ENCODE measurements around the gene ZNF526. TPM values are rescaled to one million over a fixed set of nuclear protein-coding genes. Genes with fewer than 3 reads are reported as not detected.

The ZNF526 gene
- total RNA-seq, 1 experiment from 2014 or later = 21.3 TPM

DNA sequence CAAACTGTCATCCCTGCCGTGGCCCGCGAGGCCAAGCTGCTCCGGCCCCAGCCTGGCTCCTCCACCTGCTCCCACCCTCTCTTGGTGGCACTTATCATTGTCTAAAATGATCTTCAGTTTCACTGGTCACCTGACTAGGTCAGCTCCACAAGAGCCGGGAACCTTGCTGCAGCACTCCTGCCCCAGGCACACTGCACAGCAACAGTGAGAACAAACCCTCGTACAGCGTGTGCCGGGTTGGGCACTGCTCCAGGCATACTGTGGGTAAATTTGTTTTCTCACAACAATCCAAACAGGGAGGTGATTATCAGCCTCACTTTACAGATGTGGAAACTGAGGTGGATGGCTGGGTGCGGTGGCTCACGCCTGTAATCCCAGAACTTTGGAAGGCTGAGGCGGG is 11.5 kb upstream of the ZNF526 start:
- H3K36me3 ChIP-seq (ENCODE audit: insufficient read depth, low read length, poor library complexity, severe bottlenecking) = peaks cover 64% of the 10 kb centered on the region
- CTCF ChIA-PET = no interaction called here
- H3K4me3 ChIP-seq (ENCODE audit: low read depth, low read length, poor library complexity, severe bottlenecking) = no peak overlapping the region
- TF ChIP-seq, protein P1, sequence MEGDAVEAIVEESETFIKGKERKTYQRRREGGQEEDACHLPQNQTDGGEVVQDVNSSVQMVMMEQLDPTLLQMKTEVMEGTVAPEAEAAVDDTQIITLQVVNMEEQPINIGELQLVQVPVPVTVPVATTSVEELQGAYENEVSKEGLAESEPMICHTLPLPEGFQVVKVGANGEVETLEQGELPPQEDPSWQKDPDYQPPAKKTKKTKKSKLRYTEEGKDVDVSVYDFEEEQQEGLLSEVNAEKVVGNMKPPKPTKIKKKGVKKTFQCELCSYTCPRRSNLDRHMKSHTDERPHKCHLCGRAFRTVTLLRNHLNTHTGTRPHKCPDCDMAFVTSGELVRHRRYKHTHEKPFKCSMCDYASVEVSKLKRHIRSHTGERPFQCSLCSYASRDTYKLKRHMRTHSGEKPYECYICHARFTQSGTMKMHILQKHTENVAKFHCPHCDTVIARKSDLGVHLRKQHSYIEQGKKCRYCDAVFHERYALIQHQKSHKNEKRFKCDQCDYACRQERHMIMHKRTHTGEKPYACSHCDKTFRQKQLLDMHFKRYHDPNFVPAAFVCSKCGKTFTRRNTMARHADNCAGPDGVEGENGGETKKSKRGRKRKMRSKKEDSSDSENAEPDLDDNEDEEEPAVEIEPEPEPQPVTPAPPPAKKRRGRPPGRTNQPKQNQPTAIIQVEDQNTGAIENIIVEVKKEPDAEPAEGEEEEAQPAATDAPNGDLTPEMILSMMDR (conservative IDR thresholded peaks at IDR 0.05; ENCODE audit: low read depth, low read length) = no peak
- no peak for TF ChIP-seq EZH2 (IDR thresholded peaks at IDR 0.05; ENCODE audit: borderline replicate concordance, low read depth, low read length, poor library complexity, severe bottlenecking)
- H3K9me3 ChIP-seq (ENCODE audit: low read depth, low read length, poor library complexity, severe bottlenecking) = no peaks in the 10 kb centered on the region
- no peak overlapping the region for H3K27ac ChIP-seq (ENCODE audit: low read depth, low read length, poor library complexity, severe bottlenecking)
- no TSS peak for BruUV-seq (replicated peaks)
- DNase-seq (ENCODE audit: low spot score) = no peak
- POLR2A ChIA-PET (ENCODE audit: low non-redundant PET) = no interaction called here
- intact Hi-C loops (cut with micrococcal nuclease; ENCODE audit: unreplicated experiment) = no loop called here
- H3K4me1 ChIP-seq (ENCODE audit: insufficient read depth, low read length, poor library complexity, severe bottlenecking) = no peaks in the 10 kb centered on the region
- no peaks in the 10 kb centered on the region for H3K27me3 ChIP-seq (replicated peaks; ENCODE audit: insufficient read depth, low read depth, low read length, poor library complexity)

DNA sequence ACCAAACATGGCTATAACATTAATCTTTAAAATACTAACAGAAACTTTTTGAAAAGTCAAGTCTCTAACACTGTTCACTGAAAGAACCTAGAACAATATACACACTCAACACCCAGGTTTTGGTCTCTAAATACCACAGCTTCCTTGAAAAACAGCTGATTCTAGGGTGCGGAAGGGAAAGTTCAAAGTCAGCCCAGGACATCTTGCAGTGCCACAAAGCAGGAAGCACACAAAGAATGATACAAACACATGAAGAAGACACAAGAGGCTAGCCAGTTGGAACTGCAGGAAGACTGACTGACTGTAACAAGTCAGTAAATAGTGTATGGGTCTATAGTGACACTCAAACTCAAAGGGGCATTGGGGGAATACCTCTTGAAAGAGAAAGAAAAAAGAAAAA is 7.2 kb upstream of the ZNF526 start:
- Histone ChIP-seq H3K27me3 (replicated peaks; ENCODE audit: insufficient read depth, low read depth, low read length, poor library complexity) (no peaks in the 10 kb centered on the region), H3K4me3 (ENCODE audit: low read depth, low read length, poor library complexity, severe bottlenecking) (no peak overlapping the region), H3K27ac (ENCODE audit: low read depth, low read length, poor library complexity, severe bottlenecking) (no peak overlapping the region), H3K36me3 (ENCODE audit: insufficient read depth, low read length, poor library complexity, severe bottlenecking) (peaks cover 56% of the 10 kb centered on the region), H3K9me3 (ENCODE audit: low read depth, low read length, poor library complexity, severe bottlenecking) (no peaks in the 10 kb centered on the region), H3K4me1 (ENCODE audit: insufficient read depth, low read length, poor library complexity, severe bottlenecking) (peaks cover 8% of the 10 kb centered on the region)
- intact Hi-C loops (cut with micrococcal nuclease; ENCODE audit: unreplicated experiment) = no loop called here
- BruUV-seq (replicated peaks) = no TSS peak
- ChIA-PET CTCF (no interaction called here), POLR2A (ENCODE audit: low non-redundant PET) (no interaction called here)
- TF ChIP-seq, protein P1 (conservative IDR thresholded peaks at IDR 0.05; ENCODE audit: low read depth, low read length) = no peak
- no peak for TF ChIP-seq EZH2 (IDR thresholded peaks at IDR 0.05; ENCODE audit: borderline replicate concordance, low read depth, low read length, poor library complexity, severe bottlenecking)
- DNase-seq (ENCODE audit: low spot score) = no peak

DNA sequence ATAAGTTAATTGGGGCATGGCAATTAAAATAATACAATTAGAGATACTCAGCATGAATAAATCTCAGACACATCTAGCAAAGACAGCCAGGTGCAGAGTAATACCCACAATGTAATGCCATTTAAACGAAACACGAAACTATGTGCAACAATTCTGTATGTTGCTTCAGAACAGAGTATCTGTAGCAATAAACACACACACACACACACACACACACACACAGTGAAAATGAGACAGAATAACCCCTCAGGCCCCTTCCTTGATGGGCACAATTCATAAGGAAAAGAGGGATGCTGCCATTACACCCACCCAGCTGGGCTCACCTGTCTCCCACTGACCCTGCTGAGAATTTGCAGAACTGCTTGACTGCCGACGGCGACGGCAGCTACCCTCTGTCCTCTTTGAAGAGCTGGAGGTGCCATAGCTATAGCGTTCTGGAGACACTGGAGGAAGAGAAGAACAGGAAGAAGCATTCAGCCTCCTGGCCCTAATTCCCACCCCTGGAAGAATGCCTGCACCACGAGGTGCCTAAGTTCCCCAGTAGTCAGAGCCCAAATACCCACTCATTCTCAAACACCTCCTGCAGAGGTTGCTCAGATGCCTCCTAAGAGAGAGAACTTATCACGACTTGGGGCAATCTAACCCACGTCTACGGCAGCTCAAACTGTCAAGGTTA is 5.2 kb upstream of the ZNF526 start:
- Histone ChIP-seq H3K4me1 (ENCODE audit: insufficient read depth, low read length, poor library complexity, severe bottlenecking) (peaks cover 26% of the 10 kb centered on the region), H3K27ac (ENCODE audit: low read depth, low read length, poor library complexity, severe bottlenecking) (peak overlapping the region; percentile 4), H3K27me3 (replicated peaks; ENCODE audit: insufficient read depth, low read depth, low read length, poor library complexity) (no peaks in the 10 kb centered on the region), H3K36me3 (ENCODE audit: insufficient read depth, low read length, poor library complexity, severe bottlenecking) (peaks cover 38% of the 10 kb centered on the region), H3K4me3 (ENCODE audit: low read depth, low read length, poor library complexity, severe bottlenecking) (no peak overlapping the region), H3K9me3 (ENCODE audit: low read depth, low read length, poor library complexity, severe bottlenecking) (no peaks in the 10 kb centered on the region)
- no peak for DNase-seq (ENCODE audit: low spot score)
- intact Hi-C loops (cut with micrococcal nuclease; ENCODE audit: unreplicated experiment) = no loop called here
- POLR2A ChIA-PET (ENCODE audit: low non-redundant PET) = interaction anchor here (0.6 kb wide), 1 partner anchor 196 kb away, joined by 3 read pairs; no protein-coding TSS in a partner anchor
- CTCF ChIA-PET = no interaction called here
- BruUV-seq (replicated peaks) = no TSS peak
- no peak for TF ChIP-seq EZH2 (IDR thresholded peaks at IDR 0.05; ENCODE audit: borderline replicate concordance, low read depth, low read length, poor library complexity, severe bottlenecking)
- TF ChIP-seq, protein P1 (conservative IDR thresholded peaks at IDR 0.05; ENCODE audit: low read depth, low read length) = no peak

Measured in A673 (cell line).